NCI-H345 treated with DMSO at 0.1 percent for 48 hours (cell line): Measurements from ENCODE around the gene SEC23IP.
"Not testable (repeated sequence)": the region's sequence is repeated elsewhere in the genome, so short reads cannot be mapped to it uniquely, and the experiment has no call there.

Experiments used
- DNase-seq: peaks from one replicate; lab custom pipeline; 2025; ENCODE audit not compliant: unreplicated experiment; lab: John Stamatoyannopoulos, UW

Gene SEC23IP

DNA sequence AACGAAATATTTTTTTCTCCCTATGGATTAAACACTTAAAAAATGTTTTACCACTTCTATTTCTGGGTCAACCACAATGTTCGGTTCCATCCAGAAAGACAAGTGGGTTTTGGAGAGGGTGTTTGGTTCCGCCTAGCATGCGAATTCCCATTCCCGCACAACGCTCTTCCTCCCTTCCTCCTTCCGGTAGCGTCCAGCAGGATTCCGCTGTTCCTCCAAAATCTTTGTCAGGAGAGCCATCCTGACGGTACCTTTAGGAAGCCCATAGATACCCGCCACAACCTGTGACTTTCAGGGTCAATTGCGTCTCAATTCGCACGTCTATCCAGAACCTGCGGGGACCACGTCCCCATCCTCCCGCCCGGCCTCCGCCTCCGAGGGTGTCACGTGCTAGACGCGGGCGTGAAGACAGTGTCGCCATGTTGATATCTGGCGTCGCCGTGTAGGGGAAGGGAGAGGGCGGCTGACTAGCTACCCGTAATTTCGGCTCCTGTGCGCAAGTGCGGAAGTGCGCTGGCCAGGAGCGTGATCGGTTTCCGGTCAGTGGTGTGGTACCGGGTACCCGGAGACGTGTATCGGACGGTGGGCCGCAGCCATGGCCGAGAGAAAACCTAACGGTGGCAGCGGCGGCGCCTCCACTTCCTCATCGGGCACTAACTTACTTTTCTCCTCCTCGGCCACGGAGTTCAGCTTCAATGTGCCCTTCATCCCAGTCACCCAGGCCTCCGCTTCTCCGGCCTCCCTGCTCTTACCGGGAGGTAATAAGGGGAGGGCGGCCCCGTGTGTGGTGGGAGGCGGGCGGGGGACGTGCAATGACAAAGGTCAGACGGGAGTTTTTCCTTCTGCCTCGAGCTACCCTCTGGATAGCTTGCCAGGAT lies at the start of gene SEC23IP:
Gene SEC23IP, plus strand, starts transcription at position 543 of the 878 bp plus-strand sequence. Its CDS starts 53 bp downstream, at position 596.
- DNase-seq: peak; percentile 69

DNA sequence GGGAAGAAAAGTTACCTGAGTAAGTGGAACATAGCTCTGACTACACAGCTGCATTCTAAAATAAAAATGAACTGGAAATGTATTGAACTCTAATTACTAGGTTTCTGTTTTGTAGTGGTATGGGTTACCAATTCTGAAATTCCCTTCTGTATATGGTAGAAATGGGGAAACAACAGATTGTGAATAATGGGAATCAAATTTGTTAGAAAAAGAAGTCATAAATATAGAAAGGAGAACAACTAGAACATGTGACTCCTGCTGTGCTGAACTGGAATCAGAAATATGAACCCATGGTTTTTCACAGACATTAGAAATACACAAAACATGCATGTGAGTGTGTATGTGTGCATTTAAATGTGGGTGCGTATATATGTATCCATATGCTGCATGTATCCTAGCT lies 46.9 kb upstream of the SEC23IP start:
- DNase-seq: no peak

DNA sequence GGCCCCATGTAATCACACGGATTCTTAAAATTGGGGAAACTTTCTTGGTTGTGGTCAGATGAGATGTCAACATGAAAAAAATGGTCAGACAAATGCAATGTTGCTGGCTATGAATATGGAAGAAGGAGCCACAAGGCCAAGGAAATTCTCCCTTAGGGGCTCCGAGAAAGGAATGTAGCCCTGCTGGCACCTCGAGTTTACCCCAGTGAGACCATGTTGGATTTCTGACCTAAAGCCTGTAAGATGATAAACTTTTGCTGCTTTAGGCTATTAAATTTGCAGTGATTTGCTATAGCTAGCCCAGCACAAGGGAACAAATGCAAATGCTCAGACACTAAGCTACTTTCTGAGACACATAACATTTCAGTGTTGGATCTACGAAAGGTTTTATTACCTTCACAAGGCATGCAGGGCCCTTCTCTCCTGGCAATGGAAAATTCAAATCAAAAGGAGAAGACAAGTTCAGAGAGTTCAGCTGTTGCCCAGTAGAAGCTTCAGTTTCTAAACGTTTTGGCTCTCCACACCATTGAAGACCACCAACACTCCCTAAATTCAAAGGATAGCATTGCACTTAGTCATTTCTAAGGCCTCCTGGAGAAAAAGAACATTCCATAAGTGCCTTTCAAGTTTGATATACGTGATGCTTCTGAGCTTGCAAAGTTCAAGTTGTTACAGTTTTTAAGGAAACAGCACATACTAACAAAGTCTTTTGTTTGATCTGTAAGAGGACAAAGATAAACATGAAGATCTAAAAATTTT lies 43.3 kb upstream of the SEC23IP start:
- DNase-seq: no peak

DNA sequence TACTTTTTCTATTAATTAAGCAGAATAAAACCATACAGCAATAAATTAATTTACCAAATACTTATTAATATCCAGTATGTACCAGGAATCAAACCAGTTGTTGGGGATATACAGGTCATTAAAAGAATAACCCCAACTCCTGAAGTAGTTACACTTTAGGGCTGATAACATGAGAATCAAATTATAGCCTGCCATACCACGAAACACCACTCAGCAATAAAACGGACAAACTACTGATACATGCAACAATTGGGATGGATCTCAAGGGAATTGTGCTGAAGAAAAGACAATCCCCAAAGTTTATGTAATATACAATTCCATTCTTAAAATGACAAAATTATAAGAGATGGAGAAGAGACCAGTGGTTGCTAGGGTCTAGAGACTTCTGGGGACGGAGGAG lies 42.6 kb upstream of the SEC23IP start:
- no peak for DNase-seq

DNA sequence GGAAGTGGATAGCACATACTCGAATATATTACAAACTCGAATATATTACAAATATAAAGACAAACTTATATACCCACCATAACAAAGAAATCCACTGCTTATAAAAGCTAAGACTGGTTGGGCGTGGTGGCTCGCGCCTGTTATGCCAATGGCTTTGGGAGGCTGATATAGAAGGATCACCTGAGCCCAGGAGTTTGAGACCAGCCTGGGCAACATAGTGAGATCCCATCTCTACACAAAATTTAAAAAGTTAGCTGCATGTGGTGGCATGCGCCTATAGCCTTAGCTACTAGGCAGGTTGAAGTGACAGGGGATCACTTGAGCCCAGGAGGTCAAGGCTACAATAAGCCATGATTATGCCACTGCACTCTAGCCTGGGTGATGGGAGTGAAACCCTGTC lies 40.3 kb upstream of the SEC23IP start:
- no peak for DNase-seq

DNA sequence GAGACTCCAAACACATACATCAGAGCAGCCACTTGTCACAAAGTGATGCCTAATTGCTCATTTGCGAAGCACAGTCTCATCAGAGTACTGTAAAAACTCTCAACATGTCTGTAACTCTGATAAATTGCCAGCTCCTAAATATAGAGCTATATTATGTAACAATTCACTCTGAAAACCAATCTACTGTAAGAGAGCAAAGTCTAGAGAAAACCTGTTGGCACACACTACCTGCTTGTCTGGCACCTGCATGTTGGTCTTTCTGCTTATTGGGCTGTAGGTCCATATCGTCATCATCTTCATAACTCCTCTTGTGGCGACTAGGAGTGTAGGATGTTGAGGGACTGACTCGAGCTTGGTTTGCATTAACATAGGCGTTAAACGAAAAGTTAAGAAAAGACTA lies 39.7 kb upstream of the SEC23IP start:
- DNase-seq: no peak

DNA sequence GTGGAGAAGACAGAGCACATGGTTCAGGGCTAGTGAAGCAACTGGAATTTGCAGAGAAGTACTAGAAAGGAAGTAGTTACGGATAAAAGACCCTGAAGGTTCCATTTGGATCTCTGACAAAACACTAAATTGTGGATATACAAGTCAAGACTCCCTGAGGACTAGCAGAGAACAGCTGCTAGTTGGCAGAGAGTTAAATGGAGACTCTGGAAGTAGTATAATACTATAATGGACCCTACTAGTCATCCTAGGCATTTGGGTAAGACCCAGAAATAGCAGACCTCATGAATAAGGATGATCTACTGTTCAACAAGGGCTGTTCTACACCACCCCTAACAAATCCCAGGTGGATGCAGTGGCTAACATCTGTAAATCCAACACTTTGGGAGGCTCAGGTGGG lies 39.0 kb upstream of the SEC23IP start:
- no peak for DNase-seq

DNA sequence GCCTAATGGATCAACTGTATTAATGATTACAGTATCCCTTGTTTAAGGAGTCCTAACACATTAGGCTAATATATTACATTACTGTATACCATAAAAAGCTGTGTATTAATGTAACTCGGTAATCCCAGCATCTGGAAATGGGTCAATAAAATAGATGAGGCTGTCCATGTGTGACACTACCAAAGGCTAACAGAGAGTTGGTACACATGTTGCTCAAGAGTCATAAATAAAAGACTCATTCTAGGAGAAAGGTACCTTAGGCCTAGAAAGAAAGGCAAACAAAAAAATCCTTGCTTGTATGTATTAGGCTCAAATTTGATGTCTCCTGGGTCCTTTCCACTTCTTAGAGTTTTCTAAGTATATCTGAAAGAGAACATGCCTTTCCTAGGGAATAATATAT lies 34.5 kb upstream of the SEC23IP start:
- DNase-seq: no peak

DNA sequence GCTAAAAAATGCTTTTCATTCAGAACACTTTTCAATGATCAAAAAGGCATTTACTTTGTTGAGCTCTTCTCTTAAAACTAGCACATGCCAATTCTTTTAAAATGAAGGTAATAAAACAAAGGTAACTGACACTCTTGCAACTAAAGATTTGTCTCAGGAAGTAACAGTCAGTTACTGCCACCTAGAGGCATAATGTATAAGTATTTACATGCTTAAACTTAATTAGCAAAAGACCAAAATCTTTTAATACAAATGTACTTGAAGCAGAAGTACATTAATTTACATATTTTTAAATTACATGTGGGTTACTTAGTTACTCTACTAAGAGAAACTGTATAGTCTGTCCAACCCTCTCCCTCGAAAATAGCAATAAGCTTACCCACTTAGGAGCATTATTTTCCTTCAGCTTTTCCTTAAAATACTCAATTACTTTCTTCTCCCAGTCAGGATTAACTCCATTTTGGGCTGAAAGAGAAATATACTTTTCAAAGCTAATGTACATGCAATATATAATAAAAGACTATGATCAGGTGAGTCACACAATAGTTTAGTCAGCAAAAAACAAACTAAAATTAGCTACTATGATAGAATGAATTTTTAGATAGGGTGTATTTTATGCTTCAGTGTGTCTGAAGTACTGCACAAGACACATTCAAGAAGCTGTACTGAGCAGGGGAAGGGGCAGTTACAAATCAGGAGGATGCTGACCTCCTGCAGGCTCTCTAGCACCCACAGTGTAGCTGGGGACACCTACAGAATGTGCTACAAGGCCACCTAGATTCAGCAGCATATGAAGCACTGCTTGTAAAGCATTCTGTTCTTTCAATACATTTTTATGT lies 32.9 kb upstream of the SEC23IP start:
- DNase-seq: no peak

DNA sequence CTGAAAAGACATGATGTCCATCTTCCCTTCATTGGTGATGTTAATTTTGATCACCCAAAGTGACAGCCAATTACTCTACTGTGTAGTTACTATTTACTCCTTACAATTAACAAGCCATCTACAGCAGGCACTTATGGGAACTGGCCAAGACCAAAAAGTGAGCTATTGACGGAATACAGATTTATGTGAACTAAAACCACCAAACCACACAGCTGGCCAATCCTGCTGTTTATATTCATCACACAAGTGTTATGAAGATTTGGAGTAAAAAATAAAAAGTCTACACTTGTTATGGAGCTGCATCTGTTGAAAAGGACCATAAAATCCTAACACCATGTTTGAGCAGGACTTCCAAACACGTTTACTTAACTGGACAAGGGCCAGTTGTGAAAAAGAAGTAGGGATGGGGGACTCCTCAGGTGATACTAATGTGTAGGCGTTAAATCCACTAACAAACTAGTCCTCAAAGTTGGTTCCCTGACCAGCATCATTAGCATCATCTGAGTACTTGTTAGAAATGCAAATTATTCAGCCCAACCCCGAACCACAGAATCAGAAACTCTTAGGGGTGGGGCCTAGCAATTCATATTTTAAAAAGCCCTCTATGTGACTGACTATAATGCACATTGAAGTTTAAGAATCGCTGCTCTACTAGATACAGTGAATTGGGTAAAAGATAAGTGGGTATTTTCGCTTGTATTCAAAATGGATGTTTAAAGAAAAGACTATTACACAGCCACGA lies 31.5 kb upstream of the SEC23IP start:
- no peak for DNase-seq

DNA sequence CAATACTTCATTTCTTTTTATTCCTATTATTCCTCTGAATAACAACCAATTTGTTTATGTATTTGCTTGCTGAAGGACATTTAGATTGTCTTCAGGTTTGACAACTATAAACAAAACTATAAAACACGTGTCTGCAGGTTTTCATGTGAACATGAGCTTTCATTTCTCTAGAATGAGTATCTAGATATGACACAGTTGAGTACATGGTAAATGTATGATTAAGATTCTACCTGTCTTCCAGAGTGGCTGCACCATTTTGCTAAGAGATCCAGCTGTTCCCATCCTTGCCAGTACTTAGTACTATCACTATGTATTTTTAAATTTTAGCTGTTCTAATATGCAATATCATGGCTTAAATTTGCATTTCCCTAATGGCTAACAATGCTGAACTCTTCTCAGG lies 30.0 kb upstream of the SEC23IP start:
- DNase-seq: no peak

DNA sequence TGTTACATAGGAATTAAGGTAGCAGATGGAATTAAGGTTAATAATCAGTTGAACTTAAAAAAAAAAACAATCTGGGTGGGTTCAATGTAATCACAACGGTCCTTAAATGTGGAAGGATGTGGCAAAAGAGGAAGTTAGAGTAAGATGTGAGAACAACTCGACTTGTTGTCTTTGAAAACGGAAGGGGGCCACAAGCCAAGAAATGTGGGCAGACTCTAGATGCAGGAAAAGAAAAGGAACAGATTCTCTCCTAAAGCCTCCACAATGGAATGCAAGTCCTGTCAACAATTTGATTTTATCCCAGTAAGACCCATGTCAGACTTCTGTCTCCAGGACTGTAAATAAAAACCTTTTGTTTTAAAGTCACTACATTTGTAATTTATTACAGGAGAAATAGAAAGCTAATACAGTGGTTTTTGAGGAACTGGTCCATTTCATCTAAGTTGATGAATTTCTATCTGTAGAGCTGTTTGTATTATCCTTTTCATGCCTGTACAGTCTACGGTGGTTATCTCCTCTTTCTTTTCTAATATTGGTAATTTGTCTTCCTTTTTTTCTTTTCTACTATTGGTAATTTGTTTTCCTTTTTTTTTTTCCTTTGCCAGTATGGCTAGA lies 28.5 kb upstream of the SEC23IP start:
- DNase-seq: no peak

DNA sequence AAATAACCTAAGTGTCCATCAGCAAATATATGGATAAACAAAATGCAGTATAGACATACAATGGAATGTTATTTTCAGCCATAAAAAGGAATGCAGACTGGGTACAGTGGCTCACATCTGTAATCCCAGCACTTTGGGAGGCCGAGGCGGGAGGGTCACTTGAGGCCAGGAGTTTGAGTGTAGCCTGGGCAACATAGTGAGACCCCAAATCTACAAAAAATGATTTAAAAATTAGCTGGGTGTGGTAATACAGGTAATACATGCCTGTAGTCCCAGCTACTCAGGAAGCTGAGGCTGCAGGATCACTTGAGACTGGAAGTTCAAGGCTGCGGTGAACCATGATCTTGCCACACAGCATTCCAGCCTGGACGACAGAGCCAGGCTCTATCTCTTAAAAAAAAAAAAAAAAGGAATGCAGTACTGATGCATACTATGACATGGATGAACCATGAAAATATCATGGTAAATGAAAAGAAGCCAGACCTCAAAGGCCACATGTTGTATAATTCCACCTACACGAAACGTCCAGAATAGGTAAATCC lies 26.8 kb upstream of the SEC23IP start:
- no peak for DNase-seq

DNA sequence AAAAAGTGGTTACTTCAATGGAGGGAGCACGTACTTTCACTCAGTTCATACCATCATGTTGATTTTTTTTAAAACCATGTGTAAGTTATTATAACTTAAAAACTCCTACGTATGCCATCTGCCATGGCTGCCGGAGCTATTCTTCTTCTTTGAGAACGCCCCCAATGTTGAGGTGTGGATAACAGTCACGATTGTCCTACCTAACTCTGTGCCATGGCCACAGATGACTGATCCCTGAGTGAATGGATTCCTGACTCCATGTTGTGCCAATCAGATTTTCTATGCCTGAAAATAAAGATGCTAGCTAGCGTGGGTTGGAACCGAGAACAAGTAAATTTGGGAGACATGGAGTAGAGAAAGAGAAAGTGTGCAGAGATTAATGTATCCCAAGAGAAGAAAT lies 25.2 kb upstream of the SEC23IP start:
- DNase-seq: no peak

DNA sequence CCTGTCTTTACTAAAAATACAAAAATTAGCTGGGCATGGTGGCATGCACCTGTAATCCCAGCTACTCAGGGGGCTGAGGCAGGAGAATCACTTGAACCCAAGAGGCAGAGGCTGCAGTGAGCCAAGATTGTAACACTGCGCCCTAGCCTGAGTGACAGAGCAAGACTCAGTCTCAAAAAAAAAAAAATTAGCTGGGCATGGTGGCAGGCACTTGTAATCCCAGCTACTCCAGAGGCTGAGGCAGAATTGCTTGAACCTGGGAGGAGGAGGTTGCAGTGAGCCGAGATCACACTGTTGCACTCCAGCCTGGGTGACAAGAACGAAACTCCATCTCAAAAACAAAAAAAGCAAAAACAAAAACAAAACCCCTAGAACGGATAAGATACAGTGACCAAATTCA lies 23.1 kb upstream of the SEC23IP start:
- not testable (repeated sequence) for DNase-seq

DNA sequence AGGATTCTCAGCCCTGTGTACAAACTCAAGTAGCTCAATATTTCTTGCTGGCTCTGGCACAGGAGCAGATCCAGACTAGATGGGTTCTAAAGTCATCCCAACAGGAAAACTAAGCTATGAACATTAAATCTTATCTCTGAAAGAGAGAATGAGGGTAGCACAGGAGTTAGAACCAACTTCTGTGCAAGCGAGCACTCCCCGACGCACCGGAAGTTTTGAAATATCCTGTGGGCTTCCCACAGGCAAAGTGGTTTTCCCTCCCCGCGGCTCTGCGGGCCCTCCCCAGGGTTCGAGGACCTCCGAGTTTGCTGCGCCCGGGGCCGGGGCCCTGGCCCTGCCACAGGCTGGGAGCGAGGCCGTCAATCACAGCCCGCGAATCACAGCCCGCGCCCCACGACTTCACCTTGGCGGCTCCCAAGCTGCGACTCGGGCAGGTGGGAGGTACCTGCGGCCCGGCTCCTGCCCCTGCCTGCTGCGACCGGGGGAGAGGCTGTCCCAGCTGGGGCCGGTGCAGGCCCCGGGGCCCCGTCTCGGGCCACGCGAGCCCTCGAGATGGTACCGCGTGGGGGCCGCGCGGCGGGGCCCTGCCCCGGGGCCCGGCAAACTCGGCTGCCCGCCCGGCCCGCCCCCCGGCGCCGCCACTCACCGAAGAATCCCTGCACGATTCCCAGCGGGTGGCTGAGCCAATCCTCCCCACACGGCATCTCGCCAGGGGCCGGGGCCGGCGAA lies 20.5 kb upstream of the SEC23IP start:
- DNase-seq: peak; percentile 24

DNA sequence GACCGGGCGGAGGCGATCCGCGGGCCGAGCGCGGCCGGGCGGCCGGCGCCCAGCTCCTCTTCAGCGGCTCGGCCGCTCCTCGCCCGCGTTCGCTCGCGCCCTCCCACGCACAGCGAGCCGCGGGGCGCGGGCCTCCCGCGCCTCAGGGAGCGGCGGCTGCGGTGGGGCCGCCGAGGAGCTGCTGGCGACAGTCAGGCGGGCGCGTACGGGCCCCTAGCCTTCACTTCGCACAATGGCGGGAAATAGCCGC lies 20.0 kb upstream of the SEC23IP start, which contains the start of gene MCMBP:
Gene MCMBP, minus strand, starts transcription at position 234 of the 250 bp plus-strand sequence. CDS start 259 bp downstream, outside the sequence.
- no peak for DNase-seq

DNA sequence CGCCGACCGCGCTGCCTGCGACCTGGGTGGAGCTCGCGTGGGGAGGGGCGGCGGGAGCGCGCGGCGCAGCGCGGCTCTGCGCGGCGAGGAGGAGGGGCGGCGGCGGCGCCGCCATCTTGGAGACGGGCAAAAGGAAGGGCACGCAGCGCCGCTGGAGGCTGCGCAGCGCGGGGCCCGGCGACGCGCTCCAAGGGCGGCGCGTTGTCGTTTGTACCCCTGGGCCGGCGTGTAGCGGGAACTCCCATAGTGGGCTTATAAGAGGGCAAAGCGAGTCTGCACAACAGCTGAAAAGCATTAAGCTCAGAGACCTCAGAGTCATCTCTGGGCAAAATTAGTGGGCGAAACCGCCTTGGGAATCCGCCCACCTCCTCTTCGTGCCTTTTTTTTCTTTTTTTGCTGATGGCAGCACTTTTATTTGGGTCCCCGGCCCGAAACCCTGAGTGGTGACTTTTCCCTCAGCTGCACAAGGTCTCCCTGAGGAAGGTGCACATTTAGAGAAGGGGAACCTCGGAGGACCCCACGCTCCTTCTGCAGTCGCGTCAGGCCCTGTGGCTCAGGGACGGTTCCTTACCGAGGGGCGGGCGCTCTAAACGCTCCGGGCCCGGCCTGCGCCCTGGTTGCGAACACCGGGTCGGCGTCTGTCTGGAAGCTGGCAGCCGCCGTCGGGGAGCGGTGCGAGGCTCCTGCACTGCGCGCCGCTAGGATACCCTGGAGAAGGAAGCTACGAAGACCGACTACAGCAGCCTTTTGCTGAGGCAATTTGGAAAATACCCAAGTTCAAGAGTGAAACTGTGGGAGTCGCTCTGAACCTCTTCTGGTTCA lies 19.5 kb upstream of the SEC23IP start:
- peak; percentile 46 for DNase-seq

DNA sequence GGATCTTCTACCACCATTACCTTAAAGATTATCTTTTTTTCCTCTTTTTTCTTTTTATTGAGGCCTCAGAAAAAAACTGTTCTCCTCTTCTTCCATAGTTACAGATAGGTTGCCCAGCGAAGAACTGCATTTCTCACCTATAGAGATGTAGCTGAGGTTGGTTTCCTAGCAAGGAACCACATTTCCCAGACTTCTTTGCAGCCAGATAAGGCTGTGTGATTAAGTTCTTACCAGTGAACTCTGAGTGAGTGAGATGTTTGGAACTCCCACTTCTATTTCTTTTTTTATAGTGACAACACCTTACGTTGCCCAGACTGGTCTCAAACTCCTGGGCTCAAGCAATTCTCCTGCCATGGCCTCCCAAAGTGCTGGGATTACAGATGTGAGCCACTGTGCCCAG lies 14.0 kb upstream of the SEC23IP start:
- DNase-seq: no peak
